ENCODE data around the gene FCN2. TPM values are rescaled to one million over a fixed set of nuclear protein-coding genes. Genes with fewer than 3 reads are reported as not detected.
"Not testable (repeated sequence)": the region's sequence is repeated elsewhere in the genome, so short reads cannot be mapped to it uniquely, and the experiment has no call there.

FCN2 gene
- total RNA-seq, 4 donors from 2014 or later: not detected

DNA sequence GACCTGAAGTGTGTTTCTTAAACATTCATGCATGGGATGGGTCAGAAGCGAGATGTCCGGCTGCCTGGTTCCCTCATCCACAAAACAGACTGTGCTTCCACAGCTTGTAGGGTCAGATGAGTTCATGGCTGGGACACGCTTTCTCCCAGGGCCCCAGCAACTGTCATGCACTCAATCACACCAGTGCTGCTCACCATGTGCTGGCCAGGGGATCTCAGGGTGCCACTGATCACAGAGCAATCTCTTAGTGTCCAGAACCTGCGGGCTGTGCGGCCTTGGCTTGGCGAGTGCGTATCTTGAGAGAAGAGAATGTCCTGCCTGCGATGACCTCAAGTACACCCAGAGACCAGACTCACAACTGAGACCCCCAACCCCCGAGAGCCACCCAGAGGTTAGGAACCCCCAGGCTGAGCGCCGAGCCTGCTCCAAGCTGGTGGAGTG is 26.0 kb upstream of the FCN2 start:
- no peak for TF ChIP-seq POLR2A (IDR thresholded peaks at IDR 0.05; ENCODE audit: low read depth)
- TF ChIP-seq EP300 (IDR thresholded peaks at IDR 0.05): no peak
- TF ChIP-seq POLR2AphosphoS5 (IDR thresholded peaks at IDR 0.05): no peak
- TF ChIP-seq, protein P1, sequence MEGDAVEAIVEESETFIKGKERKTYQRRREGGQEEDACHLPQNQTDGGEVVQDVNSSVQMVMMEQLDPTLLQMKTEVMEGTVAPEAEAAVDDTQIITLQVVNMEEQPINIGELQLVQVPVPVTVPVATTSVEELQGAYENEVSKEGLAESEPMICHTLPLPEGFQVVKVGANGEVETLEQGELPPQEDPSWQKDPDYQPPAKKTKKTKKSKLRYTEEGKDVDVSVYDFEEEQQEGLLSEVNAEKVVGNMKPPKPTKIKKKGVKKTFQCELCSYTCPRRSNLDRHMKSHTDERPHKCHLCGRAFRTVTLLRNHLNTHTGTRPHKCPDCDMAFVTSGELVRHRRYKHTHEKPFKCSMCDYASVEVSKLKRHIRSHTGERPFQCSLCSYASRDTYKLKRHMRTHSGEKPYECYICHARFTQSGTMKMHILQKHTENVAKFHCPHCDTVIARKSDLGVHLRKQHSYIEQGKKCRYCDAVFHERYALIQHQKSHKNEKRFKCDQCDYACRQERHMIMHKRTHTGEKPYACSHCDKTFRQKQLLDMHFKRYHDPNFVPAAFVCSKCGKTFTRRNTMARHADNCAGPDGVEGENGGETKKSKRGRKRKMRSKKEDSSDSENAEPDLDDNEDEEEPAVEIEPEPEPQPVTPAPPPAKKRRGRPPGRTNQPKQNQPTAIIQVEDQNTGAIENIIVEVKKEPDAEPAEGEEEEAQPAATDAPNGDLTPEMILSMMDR (IDR thresholded peaks at IDR 0.05): no peak
- WGBS: 93% methylated on average over 11 of the region's 11 CpGs
- no peak for DNase-seq (ENCODE audit: extremely low spot score)

DNA sequence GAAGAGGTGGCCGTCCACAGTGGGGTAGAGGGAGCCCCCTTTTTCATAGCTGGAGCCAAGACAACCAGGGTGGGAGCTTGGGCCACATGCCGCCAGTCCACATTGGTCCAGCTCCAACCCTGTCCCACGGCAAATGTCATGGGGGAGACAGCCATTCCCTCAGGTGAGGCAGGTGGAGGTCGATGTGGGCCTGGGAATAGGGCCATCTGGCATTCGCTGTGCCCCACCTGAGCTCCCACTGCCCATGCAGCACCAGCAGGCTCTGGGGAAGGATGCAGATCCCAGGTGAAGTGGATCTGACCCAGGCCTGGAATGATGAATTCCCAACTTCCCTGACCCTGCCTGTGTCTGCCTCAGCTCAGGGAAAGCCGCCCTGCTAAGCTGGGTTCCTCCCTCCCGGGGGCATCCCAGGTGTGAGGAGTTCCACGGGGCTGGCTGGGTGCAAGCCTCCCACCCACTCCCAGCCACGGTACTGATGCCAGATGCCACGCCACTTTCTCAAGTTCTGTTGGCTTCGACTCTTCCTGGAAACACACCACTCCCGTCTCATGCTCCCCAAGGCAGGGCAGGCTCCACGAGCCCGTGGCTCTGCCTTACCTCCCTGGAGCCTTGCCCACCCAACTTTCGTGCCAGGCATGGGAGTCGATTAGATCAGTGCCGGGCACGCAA is 25.2 kb upstream of the FCN2 start:
- H3K36me3 ChIP-seq: no peaks in the 10 kb centered on the region
- H3K4me3 ChIP-seq: no peak overlapping the region
- H3K27me3 ChIP-seq: peaks cover 0 to 9% (median 0%) of the 10 kb centered on the region in 4 donors
- H3K27ac ChIP-seq (replicated peaks in 1 of 4): no peak overlapping the region
- intact Hi-C loops (cut with DNase I): no loop called here
- peaks cover 0 to 8% (median 5%) of the 10 kb centered on the region in 4 donors for H3K4me1 ChIP-seq
- TF ChIP-seq, protein P1 (IDR thresholded peaks at IDR 0.05): no peak
- no peaks in the 10 kb centered on the region for H3K9me3 ChIP-seq
- DNase-seq (ENCODE audit: extremely low spot score): no peak
- 77% methylated on average over 17 of the region's 18 CpGs for WGBS

More for the DNA sequence above, 26.0 kb upstream of the FCN2 start:
- H3K9me3 ChIP-seq: no peaks in the 10 kb centered on the region
- H3K36me3 ChIP-seq: no peaks in the 10 kb centered on the region
- peaks cover 0 to 8% (median 5%) of the 10 kb centered on the region in 4 donors for H3K4me1 ChIP-seq
- no peak overlapping the region for H3K4me3 ChIP-seq
- H3K27me3 ChIP-seq: peaks cover 0 to 9% (median 0%) of the 10 kb centered on the region in 4 donors
- intact Hi-C loops (cut with DNase I): no loop called here
- no peak overlapping the region for H3K27ac ChIP-seq (replicated peaks in 1 of 4)

DNA sequence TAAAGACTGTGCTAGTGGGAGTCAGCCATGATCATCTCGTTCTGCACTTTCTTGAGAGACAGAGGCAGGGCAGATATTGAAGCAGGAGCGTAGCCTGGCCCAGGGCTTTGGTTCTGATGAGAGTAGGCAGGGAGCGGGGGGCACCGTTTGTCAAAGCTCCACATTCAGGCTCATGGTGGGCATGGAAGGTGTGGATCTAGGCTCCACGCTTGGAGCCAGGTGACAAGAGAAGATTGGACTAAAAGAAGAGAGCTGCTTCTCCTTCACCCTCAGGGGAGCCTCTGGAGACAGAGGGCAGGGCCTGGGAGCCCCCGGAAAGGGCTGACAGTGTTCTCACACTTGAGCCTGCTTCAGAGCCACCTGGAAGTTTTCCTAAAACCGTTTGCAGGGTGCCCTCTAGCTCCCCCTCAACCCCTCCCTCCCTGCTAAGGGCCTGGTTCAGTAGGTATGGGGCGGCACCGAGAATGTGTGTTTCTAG is 24.7 kb upstream of the FCN2 start:
- no peak for TF ChIP-seq POLR2A (IDR thresholded peaks at IDR 0.05; ENCODE audit: low read depth)
- no peak for TF ChIP-seq EP300 (IDR thresholded peaks at IDR 0.05)
- TF ChIP-seq, protein P1 (IDR thresholded peaks at IDR 0.05): no peak
- TF ChIP-seq POLR2AphosphoS5 (IDR thresholded peaks at IDR 0.05): no peak
- peaks cover 0 to 9% (median 0%) of the 10 kb centered on the region in 4 donors for H3K27me3 ChIP-seq
- 82% methylated on average over 9 of the region's 9 CpGs for WGBS
- H3K9me3 ChIP-seq: no peaks in the 10 kb centered on the region
- DNase-seq (ENCODE audit: extremely low spot score): no peak
- no peaks in the 10 kb centered on the region for H3K36me3 ChIP-seq
- intact Hi-C loops (cut with DNase I): no loop called here
- H3K4me1 ChIP-seq: peaks cover 0 to 8% (median 5%) of the 10 kb centered on the region in 4 donors
- H3K27ac ChIP-seq (replicated peaks in 1 of 4): no peak overlapping the region
- H3K4me3 ChIP-seq: no peak overlapping the region

DNA sequence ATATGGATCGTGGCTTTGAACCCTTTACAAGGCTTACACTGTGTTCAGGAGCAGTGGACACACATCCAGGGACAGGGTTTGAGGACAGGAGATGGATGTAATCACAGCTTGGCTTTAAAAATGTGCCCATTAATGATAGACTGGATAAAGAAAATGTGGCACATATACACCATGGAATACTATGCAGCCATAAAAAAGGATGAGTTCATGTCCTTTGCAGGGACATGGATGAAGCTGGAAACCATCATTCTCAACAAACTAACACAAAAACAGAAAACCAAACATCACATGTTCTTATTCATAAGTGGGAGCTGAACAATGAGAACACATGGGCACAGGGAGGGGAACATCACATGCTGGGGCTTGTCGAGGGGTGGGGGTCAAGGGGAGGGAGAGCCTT is 23.2 kb upstream of the FCN2 start:
- not testable (repeated sequence) for DNase-seq (ENCODE audit: extremely low spot score); H3K27me3 ChIP-seq
- 98% methylated on average over 2 of the region's 2 CpGs for WGBS

DNA sequence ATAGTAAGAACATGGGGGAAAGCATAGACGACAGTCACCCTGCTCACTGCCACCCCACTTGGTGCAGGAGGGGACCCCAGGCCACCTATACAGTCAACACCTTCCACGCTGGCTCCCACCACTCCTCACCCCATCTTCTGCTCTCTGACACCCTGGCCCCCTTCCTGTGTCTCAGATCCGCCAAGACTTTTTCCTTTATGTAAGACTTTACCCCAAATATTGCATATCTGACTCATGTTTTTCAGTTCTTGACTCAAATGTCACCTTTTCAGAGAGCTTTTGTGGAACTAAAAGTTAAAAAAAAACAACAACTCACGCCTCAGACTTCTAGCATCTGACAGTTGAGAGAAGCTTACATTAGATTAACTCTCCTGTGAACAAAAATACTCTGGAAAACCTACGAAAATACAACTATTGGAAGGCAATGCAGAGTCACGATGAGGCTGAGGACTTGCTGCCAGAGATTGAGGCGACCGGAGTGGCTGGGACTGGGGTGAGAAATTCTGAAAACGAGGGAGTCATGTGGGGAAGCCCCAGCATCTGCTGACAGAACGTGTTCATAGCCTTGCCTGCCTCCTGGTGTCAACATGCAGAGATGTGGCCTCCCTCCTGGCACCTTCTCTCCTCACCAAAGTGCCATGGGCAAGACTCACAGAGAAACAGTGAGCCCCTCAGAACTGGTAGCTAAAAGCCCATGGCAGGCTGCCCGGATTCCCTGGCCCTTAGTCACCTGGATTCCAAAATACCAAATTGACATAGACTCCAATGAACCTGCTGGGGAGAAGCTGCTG is 22.4 kb upstream of the FCN2 start:
- Histone ChIP-seq H3K36me3 (no peaks in the 10 kb centered on the region), H3K4me3 (no peak overlapping the region), H3K27me3 (peaks cover 0 to 9% (median 0%) of the 10 kb centered on the region in 4 donors), H3K4me1 (peaks cover 0 to 8% (median 4%) of the 10 kb centered on the region in 4 donors), H3K9me3 (no peaks in the 10 kb centered on the region), H3K27ac (replicated peaks in 1 of 4) (no peak overlapping the region)
- TF ChIP-seq, protein P1 (IDR thresholded peaks at IDR 0.05): no peak
- TF ChIP-seq EP300 (IDR thresholded peaks at IDR 0.05): no peak
- TF ChIP-seq POLR2A (IDR thresholded peaks at IDR 0.05; ENCODE audit: low read depth): no peak
- TF ChIP-seq POLR2AphosphoS5 (IDR thresholded peaks at IDR 0.05): no peak
- no peak for DNase-seq (ENCODE audit: extremely low spot score)
- WGBS: 53% methylated on average over 11 of the region's 11 CpGs
- intact Hi-C loops (cut with DNase I): no loop called here

More for the DNA sequence above, 23.2 kb upstream of the FCN2 start:
- intact Hi-C loops (cut with DNase I); H3K4me3 ChIP-seq; H3K9me3 ChIP-seq; H3K4me1 ChIP-seq; H3K27ac ChIP-seq (replicated peaks in 1 of 4); H3K36me3 ChIP-seq: not testable (repeated sequence)

Measured in esophagus muscularis mucosa (tissue), 4 donors.